ENCODE data around the gene GAPVD1. TPM values are rescaled to one million over a fixed set of nuclear protein-coding genes. Genes with fewer than 3 reads are reported as not detected.

Gene GAPVD1
- total RNA-seq, 1 donor from 2014 or later = 54.8 TPM

DNA sequence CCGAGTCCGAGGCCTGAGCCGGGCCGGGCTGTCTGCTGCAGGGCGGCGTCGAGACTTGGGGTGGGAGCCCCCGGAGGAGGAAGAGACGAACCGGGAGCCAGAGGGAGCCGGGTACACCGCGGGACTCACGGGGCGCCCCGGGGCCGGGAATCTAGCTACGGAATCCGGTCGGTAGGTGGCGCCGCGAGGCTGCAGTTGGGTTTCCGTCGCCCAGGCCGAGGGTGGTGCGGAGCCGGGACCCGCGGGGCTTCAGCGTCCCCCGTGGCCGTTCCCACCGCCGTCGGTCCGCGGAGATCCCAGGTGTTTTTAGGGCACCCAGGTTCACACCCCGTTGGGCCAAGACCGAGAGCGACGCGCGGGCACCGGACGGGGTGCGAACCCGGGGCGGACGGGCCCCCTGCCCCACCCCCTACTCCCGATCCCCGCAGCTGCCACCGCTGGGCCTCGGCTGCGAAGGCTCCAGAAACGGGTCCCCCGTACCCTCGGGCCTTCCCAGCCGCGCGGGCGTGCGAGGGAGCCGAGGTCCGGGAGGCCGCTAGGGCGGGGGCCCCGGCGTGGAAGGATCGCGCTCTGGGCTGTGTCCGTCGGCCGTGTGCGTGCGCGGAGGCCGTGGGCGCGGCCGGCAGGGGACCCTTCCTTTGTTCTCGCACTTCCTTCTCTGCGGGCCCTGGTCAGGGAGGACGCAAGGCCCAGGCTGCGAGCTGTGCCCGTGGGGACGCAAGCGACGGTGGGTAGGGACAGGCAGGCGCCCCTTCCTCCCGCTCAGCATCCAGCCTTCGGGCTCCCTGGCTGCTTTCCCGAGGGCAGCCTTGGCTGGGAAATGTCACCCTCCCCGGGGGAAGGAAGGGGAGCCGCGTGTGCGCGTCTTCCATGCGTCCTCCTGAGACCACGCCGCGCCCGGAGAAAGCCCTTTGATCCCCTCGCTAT lies 146.6 kb downstream of the GAPVD1 start:
- Histone ChIP-seq H3K9me3 (no peaks in the 10 kb centered on the region), H3K36me3 (no peaks in the 10 kb centered on the region), H3K27ac (peak overlapping the region; percentile 78), H3K4me3 (peak overlapping the region; percentile 53 to 78), H3K4me1 (peaks cover 14% of the 10 kb centered on the region), H3K27me3 (no peaks in the 10 kb centered on the region)
- peak in 1 of 2 donors; percentile 32 for TF ChIP-seq POLR2AphosphoS5 (IDR thresholded peaks at IDR 0.05; ENCODE audit: insufficient read depth in 1 of 2, low read depth in 1 of 2)
- TF ChIP-seq POLR2A (IDR thresholded peaks at IDR 0.05) = no peak
- TF ChIP-seq CTCF (IDR thresholded peaks at IDR 0.05) = peak; percentile 20 to 83 (median 74)
- DNase-seq (ENCODE audit: extremely low spot score in 2 of 2) = no peak
- intact Hi-C loops (cut with DNase I) = loop anchor here (5.0 to 10.0 kb wide), 2 partner anchors 227 to 989 kb away; no protein-coding TSS in a partner anchor

- no peaks in the 10 kb centered on the region for H3K27me3 ChIP-seq
- TF ChIP-seq CTCF (IDR thresholded peaks at IDR 0.05) (no peak), POLR2AphosphoS5 (IDR thresholded peaks at IDR 0.05; ENCODE audit: insufficient read depth in 1 of 2, low read depth in 1 of 2) (no peak), POLR2A (IDR thresholded peaks at IDR 0.05) (no peak)
- no peaks in the 10 kb centered on the region for H3K36me3 ChIP-seq
- no peak overlapping the region for H3K27ac ChIP-seq
- intact Hi-C loops (cut with DNase I) = loop anchor here (5.0 to 10.0 kb wide), 2 partner anchors 226 to 988 kb away; no protein-coding TSS in a partner anchor
- H3K4me1 ChIP-seq = peaks cover 14% of the 10 kb centered on the region
- H3K4me3 ChIP-seq = no peak overlapping the region
- no peaks in the 10 kb centered on the region for H3K9me3 ChIP-seq
- DNase-seq (ENCODE audit: extremely low spot score in 2 of 2) = no peak
Observed at GRCh38 chr9:125409217-125409636, 147.6 kb downstream of the GAPVD1 start.

DNA sequence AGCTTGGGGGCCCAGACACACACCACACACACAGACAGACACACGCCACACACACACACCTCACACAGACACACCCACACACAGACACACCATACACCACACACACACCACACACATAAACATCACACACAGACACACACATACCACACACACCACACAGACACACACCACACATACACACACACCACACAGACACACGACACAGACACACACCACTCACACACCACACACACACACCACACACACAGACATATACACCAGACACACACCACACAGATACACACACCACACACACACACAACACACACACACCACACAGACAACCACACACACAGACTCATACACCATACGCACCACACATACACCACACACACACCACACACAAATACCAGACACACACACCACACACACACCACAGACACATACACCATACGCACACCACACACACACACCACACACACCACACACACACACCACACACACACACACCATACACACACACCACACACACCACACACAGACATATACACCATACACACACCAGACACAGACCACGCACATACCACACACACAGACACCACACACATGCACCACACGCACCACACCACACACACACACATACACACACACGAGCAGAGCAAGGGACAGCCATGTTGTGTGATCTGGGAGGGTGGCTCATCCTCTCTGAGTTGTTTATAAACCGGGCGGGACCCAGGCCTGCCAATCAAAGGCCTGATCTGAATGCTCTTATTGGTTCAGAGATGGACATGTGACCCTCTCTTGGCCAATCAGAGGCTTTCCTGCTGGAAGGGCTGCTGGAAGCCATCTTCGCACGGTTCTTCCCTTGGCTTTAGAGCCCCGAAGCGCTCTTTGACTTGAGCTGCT lies 148.3 kb downstream of the GAPVD1 start:
- Histone ChIP-seq H3K9me3 (no peaks in the 10 kb centered on the region), H3K4me3 (no peak overlapping the region), H3K4me1 (peaks cover 14% of the 10 kb centered on the region), H3K27me3 (no peaks in the 10 kb centered on the region), H3K36me3 (no peaks in the 10 kb centered on the region), H3K27ac (no peak overlapping the region)
- TF ChIP-seq CTCF (IDR thresholded peaks at IDR 0.05) = no peak
- no peak for TF ChIP-seq POLR2A (IDR thresholded peaks at IDR 0.05)
- no peak for TF ChIP-seq POLR2AphosphoS5 (IDR thresholded peaks at IDR 0.05; ENCODE audit: insufficient read depth in 1 of 2, low read depth in 1 of 2)
- DNase-seq (ENCODE audit: extremely low spot score in 2 of 2) = no peak
- intact Hi-C loops (cut with DNase I) = loop anchor here (5.0 to 10.0 kb wide), 3 partner anchors 225 to 987 kb away; no protein-coding TSS in a partner anchor

DNA sequence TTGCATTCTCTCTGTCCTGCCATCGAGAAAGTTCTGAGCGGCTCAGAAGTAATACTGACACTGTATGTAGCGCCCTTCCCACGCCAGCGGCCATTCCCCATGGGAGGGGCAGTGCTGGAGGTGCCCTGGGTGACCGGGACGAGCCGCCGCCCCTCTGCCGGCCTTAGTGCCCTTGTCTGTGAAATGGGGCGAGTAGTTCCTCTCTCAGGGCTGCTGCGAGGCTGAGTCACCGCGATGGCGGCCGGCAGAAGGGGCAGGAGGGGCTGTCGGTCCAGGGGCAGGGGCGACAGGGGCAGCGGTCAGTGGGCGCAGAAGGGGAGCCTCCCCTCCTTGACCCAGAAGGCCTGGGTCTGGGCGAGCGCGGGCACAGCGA lies 148.9 kb downstream of the GAPVD1 start:
- H3K27ac ChIP-seq = no peak overlapping the region
- H3K4me1 ChIP-seq = peaks cover 14% of the 10 kb centered on the region
- intact Hi-C loops (cut with DNase I) = loop anchor here (5.0 kb wide), 1 partner anchor 817 kb away; no protein-coding TSS in a partner anchor
- DNase-seq (ENCODE audit: extremely low spot score in 2 of 2) = no peak
- TF ChIP-seq POLR2A (IDR thresholded peaks at IDR 0.05) (no peak), POLR2AphosphoS5 (IDR thresholded peaks at IDR 0.05; ENCODE audit: insufficient read depth in 1 of 2, low read depth in 1 of 2) (no peak), CTCF (IDR thresholded peaks at IDR 0.05) (no peak)
- H3K4me3 ChIP-seq = no peak overlapping the region
- no peaks in the 10 kb centered on the region for H3K27me3 ChIP-seq
- H3K9me3 ChIP-seq = no peaks in the 10 kb centered on the region
- H3K36me3 ChIP-seq = no peaks in the 10 kb centered on the region
